ENCODE measurements around the gene IL18R1. TPM values are rescaled to one million over a fixed set of nuclear protein-coding genes. Genes with fewer than 3 reads are reported as not detected.

Gene IL18R1
- polyA plus RNA-seq, 2 of the 4 experiments (the other 2 are of a cell fraction) = 0.87 to 2.6 TPM

DNA sequence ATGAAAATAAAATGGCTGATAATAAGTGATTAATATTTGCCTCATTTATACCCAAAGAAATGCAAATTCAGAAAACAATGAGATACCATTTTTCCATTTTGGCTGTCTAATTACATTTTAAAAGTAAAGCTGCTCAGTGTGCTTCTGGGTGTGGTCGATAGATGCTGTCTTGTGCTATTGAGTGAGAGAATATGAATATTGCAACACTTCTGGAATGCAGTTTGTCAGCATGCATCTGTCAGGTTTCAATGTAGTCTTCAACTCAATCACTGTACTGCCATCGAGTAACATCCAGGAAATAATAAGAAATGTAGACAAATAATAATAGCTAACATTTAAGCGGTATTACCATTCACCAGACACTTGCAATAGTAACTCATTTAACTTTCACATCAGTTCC lies 3.9 kb downstream of the IL18R1 start:
- H3K4me1 ChIP-seq = no peaks in the 10 kb centered on the region
- H3K9me3 ChIP-seq = no peaks in the 10 kb centered on the region
- FAIRE-seq = no peak
- WGBS (ENCODE audit: missing lambda C conversion rate) = 57% methylated on average over 3 of the region's 3 CpGs
- no peak overlapping the region for H3K27ac ChIP-seq
- TF ChIP-seq ELK1 (IDR thresholded peaks at IDR 0.05; ENCODE audit: low read depth, low read length) (no peak), BCL3 (IDR thresholded peaks at IDR 0.05) (no peak), FOSB (CRISPR knock-in tag; IDR thresholded peaks at IDR 0.05) (no peak), RAD21 (conservative IDR thresholded peaks at IDR 0.05 in 1 of 2, IDR thresholded peaks at IDR 0.05 in 1 of 2) (no peak), CHD4 (IDR thresholded peaks at IDR 0.05; ENCODE audit: borderline replicate concordance) (no peak), RARB (CRISPR knock-in tag; IDR thresholded peaks at IDR 0.05) (no peak), ZC3H11A (IDR thresholded peaks at IDR 0.05) (no peak), EP300 (IDR thresholded peaks at IDR 0.05) (no peak), ZNF302 (CRISPR knock-in tag; IDR thresholded peaks at IDR 0.05) (no peak), CBX2 (IDR thresholded peaks at IDR 0.05; ENCODE audit: borderline replicate concordance, low read depth) (no peak), FOXS1 (CRISPR knock-in tag; IDR thresholded peaks at IDR 0.05) (no peak), RCOR1 (IDR thresholded peaks at IDR 0.05; ENCODE audit: low read depth, low read length) (no peak), TFCP2L1 (CRISPR knock-in tag; IDR thresholded peaks at IDR 0.05) (no peak), ZSCAN20 (CRISPR knock-in tag; IDR thresholded peaks at IDR 0.05) (no peak), SREBF2 (IDR thresholded peaks at IDR 0.05) (no peak), CBX8 (IDR thresholded peaks at IDR 0.05) (no peak), ESRRA (IDR thresholded peaks at IDR 0.05; ENCODE audit: borderline replicate concordance, low read length) (no peak), SMC3 (IDR thresholded peaks at IDR 0.05) (no peak), KDM1A (IDR thresholded peaks at IDR 0.05; ENCODE audit: low read depth) (no peak)
- ATAC-seq = no peak
- CTCF ChIA-PET = interaction anchor here (1.1 kb wide), 1 partner anchor 85 kb away, joined by 3 read pairs; no protein-coding TSS in a partner anchor
- no peak for DNase-seq (ENCODE audit: low read depth in 1 of 2, low spot score in 1 of 2)
- H3K4me3 ChIP-seq = no peak overlapping the region
- H3K4me2 ChIP-seq = no peak overlapping the region
- POLR2A ChIA-PET = no interaction called here

DNA sequence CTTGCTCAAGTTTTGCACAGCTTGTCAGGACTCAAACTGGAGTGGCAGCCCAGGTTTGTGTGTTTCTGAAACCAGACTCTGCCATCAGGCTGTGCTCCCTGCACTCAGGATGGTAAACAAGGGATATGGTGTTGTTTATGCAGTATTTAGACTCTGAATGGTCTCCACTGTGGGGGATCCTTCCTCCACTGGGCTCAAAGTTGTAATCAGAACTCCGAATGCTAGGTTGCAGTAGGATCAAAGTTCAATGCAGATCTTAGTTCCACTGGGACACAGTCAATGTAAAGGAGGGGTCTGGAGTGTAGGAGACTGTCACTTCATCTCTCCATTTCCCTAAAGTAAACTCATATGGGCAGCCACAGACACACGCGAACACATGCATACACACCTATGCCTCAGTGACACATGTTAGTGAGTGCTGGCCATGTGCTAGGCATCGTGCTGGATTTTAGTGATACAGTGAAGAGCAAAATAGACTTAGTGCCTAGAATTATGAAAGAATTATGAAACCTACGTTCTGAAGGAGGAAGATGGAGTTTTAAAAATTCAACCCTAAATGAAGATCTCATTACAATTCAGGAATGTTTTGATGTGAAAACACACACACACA lies 6.1 kb downstream of the IL18R1 start:
- ChIA-PET CTCF (interaction anchor here (0.8 kb wide), 1 partner anchor 27 kb away, joined by 3 read pairs; no protein-coding TSS in a partner anchor), POLR2A (no interaction called here)
- peaks cover 16% of the 10 kb centered on the region for H3K9me3 ChIP-seq
- H3K4me3 ChIP-seq = no peak overlapping the region
- ATAC-seq = no peak
- H3K4me1 ChIP-seq = no peaks in the 10 kb centered on the region
- no peak for FAIRE-seq
- no peak overlapping the region for H3K27ac ChIP-seq
- H3K4me2 ChIP-seq = no peak overlapping the region
- no peak for TF ChIP-seq ELK1 (IDR thresholded peaks at IDR 0.05; ENCODE audit: low read depth, low read length)
- no peak for TF ChIP-seq EHF (CRISPR knock-in tag; IDR thresholded peaks at IDR 0.05)
- no peak for TF ChIP-seq CBX8 (IDR thresholded peaks at IDR 0.05)
- TF ChIP-seq MYC (IDR thresholded peaks at IDR 0.05; ENCODE audit: borderline replicate concordance, low read length) = no peak
- TF ChIP-seq E2F6 (IDR thresholded peaks at IDR 0.05; ENCODE audit: borderline replicate concordance, low read depth) = no peak
- TF ChIP-seq CHD2 (IDR thresholded peaks at IDR 0.05; ENCODE audit: low read length, partially characterized antibody) = no peak
- TF ChIP-seq, protein P1, sequence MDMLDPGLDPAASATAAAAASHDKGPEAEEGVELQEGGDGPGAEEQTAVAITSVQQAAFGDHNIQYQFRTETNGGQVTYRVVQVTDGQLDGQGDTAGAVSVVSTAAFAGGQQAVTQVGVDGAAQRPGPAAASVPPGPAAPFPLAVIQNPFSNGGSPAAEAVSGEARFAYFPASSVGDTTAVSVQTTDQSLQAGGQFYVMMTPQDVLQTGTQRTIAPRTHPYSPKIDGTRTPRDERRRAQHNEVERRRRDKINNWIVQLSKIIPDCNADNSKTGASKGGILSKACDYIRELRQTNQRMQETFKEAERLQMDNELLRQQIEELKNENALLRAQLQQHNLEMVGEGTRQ (IDR thresholded peaks at IDR 0.05) = no peak
- TF ChIP-seq ATOH8 (CRISPR knock-in tag; IDR thresholded peaks at IDR 0.05; ENCODE audit: low read depth) = no peak
- TF ChIP-seq HOXA7 (CRISPR knock-in tag; IDR thresholded peaks at IDR 0.05) = no peak
- TF ChIP-seq POLR2AphosphoS2 (conservative IDR thresholded peaks at IDR 0.05; ENCODE audit: low read length) = no peak
- TF ChIP-seq, protein P2, sequence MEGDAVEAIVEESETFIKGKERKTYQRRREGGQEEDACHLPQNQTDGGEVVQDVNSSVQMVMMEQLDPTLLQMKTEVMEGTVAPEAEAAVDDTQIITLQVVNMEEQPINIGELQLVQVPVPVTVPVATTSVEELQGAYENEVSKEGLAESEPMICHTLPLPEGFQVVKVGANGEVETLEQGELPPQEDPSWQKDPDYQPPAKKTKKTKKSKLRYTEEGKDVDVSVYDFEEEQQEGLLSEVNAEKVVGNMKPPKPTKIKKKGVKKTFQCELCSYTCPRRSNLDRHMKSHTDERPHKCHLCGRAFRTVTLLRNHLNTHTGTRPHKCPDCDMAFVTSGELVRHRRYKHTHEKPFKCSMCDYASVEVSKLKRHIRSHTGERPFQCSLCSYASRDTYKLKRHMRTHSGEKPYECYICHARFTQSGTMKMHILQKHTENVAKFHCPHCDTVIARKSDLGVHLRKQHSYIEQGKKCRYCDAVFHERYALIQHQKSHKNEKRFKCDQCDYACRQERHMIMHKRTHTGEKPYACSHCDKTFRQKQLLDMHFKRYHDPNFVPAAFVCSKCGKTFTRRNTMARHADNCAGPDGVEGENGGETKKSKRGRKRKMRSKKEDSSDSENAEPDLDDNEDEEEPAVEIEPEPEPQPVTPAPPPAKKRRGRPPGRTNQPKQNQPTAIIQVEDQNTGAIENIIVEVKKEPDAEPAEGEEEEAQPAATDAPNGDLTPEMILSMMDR (IDR thresholded peaks at IDR 0.05) = no peak
- DNase-seq (ENCODE audit: low read depth in 1 of 2, low spot score in 1 of 2) = no peak
- 66% methylated on average over 5 of the region's 5 CpGs for WGBS (ENCODE audit: missing lambda C conversion rate)
